ENCODE data around the gene ARHGAP18.

ARHGAP18 gene

DNA sequence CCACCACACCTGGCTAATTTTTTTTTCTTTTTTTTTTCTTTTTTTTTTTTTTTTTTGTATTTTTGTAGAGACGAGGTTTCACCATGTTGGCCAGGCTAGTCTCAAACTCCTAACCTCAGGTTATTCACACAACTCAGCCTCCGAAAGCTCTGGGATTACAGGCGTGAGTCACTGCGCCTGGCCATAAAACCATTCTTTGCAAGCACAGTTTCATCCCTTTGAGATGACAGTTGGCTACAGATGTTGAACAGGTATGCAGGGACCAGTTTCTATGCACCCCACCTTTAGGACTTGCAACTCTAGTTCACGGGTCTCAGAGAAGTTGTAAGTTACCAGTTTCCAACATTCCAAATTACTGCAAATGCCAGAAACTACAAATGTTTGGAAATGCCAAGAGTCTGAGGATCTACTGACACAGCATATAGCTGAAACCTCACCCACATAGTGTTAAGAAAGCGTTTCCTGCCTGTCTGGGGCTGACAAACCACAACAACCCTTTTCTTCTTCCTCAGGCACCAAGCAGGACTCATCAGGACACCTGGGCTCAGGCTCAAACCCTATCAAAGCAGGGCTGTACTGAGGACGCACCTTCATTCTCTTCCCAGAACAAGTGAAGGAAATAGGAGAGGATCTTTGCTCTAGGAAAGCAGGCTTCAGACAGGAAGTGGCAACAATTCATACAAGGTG is 22.9 kb downstream of the ARHGAP18 start:
- DNase-seq = no peak

DNA sequence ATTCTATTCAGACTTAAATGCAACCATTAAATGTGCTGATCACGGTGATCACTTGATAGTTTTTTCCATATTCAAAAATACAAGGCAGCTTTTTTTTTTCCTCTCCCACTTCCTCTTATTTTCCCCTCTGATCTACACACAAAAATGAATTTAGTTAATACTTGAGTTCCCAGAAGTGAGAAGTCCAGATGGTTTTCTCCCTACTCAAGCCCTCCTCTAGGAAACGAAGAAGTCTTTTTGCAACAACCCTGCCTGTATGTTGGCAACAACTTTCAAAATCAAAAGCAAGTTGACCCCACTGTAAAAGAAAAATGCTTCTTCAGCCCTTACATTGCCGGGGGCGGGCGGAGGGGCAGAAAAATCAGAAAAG is 24.3 kb downstream of the ARHGAP18 start:
- DNase-seq = no peak

DNA sequence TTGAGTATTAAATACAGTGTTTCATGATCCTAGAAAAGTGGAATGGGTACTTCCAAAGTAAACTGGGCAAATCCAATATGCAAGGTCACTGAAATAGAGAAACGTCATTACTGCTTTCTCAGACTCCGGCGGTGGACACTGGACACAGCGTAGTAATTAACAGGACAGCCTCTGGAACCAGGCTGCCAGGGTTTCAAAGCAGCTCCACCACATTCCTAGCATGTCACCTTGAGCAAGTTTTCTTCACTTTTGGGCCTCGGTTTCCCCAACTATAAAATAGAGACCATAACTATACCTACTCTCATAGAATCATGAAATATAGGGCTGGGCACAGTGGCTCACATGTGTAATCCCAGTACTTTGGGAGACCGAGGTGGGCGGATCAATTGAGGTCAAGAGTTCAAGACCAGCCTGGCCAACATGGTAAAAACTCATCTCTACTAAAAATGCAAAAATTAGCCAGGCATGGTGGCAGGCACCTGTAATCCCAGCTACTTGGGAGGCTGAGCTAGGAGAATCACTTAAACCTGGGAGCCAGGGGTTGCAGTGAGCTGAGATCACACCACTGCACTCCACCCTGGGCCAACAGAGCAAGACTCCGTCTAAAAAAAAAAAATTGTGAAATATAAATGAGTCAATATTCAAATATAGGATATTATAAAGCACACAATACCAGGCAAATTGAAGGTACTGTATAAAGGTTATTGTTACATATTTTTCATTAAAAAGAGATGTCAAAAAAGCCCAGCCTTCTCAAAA is 24.9 kb downstream of the ARHGAP18 start:
- DNase-seq = no peak

DNA sequence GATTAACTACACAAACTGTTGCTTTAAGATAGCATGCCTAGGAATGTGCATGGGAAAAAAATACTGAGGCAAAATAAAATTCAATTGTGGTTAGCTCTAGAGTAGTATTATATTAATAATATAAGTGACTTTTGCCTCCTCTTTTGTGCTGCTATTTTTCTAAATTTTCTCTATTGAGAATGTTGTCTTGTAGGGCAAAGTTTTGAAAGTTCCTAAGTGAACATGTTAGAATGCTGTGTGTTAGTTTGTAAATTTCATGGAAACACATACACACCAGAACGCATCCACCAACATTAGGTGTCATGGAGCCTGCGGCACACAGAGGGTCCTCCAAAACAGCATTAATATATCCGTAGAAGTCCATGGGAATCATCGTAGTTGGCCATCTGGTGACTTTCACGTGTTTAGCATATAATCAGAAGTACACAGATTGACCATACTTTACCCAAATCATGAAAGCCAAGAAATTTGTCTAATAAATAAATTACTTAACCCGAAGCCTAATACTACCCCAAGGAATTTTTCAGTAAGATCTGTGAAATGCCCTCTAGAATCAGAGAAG is 25.6 kb downstream of the ARHGAP18 start:
- peak in 1 of 2 experiments; percentile 45 for DNase-seq

DNA sequence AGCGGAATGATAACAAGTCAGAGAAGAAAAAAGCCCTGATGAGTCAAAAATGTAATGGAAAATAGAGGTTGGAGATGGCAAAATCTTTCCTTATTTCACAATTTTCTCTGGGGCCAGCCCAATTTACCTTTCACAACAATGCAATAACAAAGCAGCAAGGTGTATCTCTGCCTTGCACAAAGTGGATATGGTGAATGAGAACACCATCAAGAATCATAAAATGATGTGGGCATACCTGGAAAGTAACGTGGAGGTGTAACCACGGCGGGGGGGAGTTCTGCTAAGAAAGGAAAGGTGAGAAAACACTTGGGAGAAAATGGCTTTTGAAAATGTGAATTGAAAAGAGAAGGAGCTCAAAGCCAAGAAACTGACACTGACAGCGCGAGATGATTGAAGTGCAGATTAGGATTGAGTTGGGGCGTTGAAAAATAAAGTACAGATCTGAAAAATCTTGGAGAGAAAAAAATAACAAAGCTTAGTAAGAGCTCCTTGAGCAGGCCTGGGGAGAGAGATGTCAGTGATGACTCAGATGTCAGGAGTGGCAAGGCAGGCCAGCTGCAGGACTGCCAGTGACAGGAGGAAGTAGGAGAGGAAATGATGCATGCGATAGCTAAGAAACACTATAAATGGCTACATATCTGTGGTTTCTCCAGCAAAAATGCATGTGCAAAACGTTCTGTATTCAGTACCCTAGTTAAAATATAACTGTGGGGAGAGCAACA is 26.2 kb downstream of the ARHGAP18 start:
- peak in 1 of 2 experiments; percentile 44 for DNase-seq

DNA sequence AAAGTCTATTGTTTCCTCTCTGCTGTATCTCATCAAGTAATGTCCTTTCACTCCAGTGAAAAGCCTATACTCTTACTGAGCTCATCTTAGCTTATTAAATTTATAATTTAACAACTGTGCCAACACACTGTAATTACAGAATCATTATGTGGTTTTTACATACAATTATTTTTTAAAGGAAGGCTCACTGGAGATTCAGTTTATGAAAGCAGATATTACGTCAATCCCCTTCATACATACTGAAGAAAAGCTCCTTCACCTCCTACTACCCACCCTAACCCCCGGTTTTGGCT is 28.1 kb downstream of the ARHGAP18 start:
- DNase-seq = no peak

DNA sequence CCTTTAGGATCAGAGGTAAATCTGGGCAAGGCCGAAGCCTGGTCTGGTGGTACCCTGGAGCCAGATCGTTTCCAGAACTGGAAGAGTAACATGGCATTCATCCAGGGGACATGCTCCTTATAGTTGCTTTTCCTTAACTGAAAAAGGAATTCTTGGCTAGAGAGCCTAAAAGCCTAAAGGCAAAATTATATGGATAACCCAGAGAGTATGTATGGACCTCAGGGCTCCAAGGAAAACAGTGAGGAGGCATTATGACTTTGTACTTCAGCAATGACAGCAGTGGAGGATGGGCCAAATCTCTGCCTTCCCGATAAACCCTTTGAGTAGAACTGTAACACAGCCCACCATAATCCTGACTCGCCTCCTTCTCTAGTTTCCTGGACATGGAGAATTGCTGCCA is 29.3 kb downstream of the ARHGAP18 start:
- no peak for DNase-seq

DNA sequence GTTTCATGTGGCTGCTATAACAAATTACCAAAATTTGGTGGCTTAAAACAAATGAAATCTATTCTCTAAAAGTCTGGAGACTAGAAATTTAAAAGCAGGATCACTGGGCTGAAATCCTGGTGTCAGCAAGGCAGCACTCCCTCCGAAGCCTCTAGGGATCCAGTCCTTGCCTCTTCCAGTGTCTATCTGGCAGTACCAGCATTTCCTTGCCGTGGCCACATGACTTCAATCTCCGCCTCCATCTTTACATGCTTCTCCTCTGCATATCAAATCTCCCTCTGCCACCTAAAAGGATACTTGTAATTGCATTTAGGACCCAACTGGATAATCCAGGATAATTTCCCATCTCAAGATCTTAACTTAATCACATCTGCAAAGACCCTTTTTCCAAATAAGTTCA is 30.2 kb downstream of the ARHGAP18 start:
- DNase-seq = peak; percentile 41 to 77

DNA sequence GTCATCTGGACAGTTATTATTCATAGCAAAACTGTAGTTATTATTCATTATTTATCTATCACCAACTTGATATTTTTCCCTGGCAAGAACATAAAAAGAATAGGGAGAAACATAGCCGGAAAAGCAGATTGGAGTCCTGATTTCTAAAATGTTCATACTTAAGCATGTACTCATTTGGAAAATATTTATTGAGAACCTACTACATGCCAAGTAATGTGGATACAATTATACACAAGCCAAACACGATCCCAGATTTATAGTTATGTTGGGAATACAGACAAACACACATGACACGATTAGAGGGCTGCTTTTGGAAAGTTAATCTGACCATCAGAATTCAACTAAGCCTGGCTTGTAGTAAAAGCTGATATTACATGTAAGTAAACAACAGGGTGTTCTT is 30.7 kb downstream of the ARHGAP18 start:
- DNase-seq = no peak

DNA sequence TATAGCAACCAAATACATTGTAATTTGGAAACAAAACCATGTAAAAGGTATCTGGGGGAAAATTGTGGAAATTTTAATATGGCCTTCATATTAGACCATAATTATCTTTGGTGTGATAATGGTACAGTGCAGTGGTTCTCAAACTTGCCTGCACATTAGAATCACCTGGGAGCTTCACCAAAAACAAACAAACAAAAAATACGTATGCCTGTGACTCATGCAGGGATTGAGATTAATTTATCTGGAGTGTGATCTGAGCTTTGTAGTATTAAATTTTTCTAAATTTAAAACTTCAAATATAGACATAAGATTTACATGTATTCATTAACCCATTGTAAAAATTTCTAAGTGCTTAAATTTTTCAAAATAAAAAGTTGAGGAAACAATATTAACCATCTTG is 31.5 kb downstream of the ARHGAP18 start:
- no peak for DNase-seq

DNA sequence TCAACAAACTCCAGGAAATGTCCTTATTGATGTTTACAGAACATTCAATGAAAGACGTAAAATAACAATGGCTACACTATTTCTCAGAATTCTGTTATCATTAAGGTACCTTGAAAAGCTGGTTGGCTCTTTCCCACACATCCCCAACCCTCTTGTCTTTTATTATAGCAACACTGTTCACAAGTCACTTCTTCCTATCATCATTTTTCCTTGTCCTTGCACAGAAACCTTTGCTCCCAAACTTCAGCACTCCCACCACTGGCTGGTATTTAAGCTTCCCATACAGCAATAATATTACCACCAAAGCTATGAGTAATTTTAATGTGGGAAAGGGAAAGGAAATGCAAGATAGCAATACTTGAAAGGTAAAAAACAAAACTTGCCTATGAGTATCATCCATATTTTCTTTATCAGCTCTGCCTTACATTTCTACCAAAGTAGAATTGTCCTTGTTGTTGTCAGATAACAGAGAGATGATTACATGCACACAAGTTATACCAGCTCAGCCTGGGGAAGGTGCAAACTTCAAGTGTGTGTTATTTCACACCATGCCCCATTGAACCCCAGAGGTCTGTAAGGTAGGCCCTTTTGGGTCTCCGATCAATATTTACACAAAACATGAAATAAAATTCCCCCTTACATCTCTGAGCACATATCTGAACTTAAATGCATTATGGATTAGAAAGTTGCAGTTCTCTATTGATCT is 32.2 kb downstream of the ARHGAP18 start:
- DNase-seq = no peak

DNA sequence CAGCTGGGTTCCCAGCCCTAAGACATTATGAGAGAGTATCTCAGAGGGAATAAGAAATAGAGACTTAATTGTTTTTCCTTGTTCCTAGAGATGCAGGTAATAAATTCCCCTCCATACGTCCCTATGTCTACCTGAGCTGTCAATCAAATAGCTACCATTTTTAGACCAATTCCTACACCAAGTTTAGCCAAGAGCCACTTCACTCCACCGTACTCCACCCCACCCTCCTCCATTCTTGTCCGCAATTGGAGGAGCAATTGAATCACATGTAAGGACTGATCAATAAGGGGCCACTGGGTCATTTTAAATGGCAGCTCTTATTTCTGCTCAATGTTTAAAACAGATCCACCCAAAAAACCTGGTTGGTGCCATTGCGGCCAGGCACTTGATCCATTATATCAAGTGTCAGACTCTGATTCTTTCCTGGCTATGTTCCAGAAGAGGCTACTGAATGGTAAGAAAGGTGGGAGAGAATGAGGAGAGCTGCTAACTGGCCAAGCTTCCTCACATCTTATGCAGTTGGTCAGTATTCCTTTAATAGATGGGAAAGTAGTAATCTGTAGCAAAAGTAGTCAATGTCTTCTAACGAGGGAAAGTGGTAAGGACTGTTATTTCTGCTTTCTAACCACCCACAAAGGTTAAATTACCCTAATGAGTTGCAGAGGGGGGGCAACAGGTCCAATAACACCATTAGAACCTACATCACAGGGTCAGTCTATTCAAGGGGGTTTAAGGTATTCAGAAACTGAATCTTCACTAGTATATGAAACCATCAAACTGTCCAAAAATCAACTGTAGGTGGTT is 34.1 kb downstream of the ARHGAP18 start:
- DNase-seq = peak; percentile 28 to 79

DNA sequence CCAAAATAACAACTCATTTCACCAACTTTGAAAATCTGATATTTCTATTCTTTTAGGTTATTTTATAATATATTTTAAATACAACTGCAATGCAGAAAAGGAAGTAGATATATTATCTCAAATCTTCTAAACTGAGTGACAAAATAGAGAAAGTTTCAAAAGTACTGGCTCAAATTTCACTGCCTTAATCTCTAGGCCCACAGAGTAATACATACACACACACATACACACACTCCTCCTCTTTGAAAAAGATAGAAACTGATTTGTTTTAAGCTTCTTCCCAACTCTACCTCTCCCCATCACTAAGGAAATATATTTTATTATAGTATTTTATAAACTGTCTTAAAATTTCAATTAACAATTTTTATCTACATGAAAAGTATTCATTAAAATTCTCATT is 36.2 kb downstream of the ARHGAP18 start:
- peak in 1 of 2 experiments; percentile 18 for DNase-seq

DNA sequence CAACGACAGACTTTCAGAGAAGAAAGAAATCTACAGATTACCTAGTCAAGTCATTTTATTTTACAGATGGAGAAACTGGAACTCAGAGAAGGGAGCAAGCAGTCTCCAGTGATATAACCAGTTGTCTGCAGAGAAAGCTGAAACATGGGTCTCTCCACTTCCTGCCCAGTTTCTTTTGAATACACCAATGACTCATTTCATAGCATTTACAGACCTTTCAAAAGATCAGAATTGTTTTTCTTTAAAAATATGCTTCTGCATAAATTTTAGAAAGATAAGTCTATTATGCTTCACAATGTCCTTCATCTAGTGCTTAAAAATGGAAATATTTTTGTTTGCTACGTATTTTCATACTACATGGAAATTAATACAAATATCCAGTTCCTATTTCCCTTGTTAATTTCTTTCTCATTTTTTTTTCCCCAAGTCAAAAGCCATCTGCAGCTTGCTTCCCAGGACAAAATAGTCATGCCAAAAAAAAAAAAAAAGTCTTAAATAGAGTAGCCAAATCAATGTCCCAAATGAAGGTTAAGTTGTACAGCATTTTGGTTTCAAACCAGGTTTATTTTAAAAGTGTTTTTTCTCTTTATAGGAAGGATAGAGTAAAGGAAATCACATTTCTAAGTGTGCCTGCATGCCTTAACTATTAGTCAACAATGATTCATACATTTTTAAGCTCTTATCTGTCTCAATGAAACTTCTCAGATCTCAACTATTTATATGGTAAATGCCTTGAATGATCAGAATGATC is 36.9 kb downstream of the ARHGAP18 start:
- DNase-seq = no peak

DNA sequence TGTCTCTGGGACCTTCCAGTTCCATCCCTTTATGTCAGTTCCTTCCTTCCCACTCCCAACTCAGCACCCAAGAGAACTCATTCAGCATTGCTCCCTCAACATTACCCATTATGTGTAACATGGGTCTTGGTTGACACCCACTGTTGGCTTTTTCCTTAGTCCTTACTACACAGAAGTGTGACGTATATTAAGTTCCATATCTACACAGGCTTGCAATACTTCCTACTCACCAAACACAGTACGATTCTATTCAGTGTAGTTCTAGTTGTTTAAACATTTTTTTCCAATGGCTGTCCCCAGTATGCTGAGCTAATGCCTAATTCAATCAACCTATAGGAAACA is 37.7 kb downstream of the ARHGAP18 start:
- DNase-seq = no peak

DNA sequence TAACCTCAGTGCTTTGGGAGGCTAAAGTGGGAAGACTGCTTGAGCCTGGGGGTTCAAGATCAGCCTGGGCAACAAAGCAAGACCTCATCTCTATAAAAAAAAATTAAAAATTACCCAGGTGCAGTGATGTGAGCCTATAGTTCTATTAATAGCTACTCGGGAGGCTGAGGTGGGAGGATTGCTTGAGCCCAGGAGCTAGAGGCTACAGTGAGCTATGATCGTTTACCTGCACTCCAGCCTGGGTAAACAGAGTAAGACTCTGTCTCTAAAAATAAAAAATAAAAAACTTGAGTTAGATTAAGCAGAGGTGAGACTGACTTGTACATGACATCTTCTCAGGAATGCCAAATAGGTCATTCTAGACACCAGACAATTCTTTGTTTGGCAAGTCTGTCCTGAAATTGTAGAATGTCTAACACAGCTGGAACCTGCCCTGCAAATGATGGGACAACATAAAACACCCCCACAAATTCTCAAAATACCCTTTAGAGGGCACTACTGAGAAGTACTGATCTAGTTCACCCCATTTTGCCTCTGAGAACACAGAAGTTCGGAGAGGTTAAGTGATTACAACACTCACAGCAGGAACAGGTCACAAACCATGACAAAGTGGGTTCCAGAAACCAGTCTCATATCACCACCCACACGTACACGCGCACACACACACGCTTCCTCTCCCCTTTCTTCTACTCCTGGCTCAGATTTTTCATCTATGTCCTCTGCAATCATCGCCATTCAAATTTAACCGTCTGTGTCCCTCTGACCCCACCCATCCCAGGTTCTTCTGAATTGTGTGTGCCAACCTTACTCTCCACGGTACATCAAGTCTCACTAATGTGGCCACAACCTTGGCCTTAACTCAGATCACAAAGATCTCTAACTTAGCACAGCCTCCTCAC is 38.3 kb downstream of the ARHGAP18 start:
- no peak for DNase-seq

DNA sequence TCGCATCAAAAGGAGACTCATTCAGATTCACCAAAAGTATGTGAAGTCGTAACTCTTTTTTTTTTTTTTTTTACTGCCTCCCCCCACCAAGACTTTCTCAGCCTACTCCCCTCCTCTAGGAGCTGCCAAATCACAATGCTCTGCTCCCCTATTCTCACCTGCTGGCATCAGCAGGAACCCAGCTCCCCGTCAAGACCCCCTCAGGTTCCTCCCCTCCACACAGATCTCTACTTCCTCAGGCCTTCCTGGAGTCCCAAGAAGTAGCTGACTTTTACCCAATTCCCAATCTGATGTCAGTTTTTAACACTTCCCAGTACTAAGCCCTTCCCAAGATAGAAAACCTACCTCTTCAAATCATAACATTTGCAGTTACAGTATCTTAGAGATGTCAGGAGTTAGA is 39.3 kb downstream of the ARHGAP18 start:
- DNase-seq = no peak

DNA sequence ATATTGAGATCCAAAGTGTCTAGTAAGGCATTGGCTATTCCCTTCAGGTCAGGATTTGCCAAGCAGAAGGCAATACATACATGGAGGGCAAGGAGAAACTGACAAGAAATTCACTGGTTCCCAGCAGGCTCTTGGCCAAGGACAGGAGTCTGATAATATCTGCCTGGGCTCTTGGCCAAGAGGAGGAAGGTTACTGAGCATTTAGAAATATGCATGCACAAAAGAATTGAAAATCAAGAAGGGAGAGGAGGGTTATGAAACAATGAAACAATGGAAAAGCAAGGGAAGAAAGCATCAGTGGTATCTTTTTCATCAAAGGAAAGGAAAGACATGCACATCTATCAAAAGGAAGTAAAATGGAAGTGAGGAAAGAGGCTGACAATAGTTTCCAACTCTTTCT is 42.4 kb downstream of the ARHGAP18 start:
- DNase-seq = no peak

DNA sequence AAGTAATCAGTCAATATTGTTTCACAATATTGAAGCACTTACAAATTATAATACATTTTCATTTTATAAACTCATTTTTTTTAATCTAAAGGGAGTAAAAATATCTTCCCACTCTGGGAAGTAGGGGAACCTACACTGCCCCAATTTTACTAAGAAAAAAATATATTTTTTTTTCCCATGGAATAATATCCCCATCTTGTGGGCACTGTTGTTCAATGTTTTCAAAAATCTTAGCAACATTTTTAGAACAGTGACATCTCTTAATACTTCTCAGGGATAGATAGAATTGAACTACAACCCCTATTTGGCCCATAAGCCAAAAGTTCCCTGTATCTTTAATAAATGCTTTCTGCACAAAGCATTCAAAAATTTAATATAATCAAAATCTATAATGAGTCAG is 42.9 kb downstream of the ARHGAP18 start:
- no peak for DNase-seq

DNA sequence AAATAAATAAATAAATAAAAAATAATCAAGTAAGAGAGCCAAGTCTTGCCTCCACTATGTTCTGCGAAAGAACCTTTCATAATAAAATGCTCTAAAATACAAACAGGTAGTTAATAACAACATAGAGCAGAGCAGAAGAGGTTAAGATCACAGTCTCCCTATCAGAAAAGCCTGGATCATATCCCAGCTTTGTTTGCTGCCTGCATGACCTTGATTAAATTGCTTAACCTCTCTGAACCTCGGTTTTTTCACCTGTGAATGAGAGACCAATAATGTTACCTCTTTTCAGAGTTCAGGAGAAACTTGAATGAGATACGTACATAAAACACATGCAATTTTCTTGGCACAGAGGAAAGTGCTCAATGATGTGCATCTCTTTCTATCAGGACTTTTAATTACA is 44.4 kb downstream of the ARHGAP18 start:
- no peak for DNase-seq

DNA sequence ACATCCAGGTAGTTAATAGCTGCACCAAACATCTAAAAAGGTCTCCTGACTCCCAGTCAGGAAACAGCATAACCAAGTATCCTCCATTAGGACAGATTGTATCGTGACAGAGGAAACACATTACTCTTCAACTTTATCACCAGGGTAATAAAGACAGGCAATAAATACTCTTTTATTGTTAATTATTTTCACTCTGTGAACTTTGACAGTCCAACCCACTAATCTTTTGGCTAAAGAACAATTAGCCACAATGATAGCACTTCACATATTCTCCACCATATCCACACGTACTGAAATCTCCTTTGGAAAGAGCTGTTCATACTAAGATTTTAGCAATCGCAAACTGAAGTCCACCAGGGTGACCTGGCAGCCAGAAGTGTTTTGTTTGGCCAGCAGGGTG is 46.4 kb downstream of the ARHGAP18 start:
- DNase-seq = no peak
